Stimulated activated CD4-positive, alpha-beta T cell treated with anti-CD3 and anti-CD28 coated beads, TNF-alpha, amount 100 ng/mL, for 48 hours (primary cell): ENCODE results near the gene NXPE1.
"Not testable (repeated sequence)": the region's sequence is repeated elsewhere in the genome, so short reads cannot be mapped to it uniquely, and the experiment has no call there.

Experiments used
- DNase-seq, 3 donors: peaks; one replicate each; pipeline ENCODE4 v3.0.0-alpha.2; 2020; ENCODE audit warnings: low read depth in 3 of 3

NXPE1 gene

DNA sequence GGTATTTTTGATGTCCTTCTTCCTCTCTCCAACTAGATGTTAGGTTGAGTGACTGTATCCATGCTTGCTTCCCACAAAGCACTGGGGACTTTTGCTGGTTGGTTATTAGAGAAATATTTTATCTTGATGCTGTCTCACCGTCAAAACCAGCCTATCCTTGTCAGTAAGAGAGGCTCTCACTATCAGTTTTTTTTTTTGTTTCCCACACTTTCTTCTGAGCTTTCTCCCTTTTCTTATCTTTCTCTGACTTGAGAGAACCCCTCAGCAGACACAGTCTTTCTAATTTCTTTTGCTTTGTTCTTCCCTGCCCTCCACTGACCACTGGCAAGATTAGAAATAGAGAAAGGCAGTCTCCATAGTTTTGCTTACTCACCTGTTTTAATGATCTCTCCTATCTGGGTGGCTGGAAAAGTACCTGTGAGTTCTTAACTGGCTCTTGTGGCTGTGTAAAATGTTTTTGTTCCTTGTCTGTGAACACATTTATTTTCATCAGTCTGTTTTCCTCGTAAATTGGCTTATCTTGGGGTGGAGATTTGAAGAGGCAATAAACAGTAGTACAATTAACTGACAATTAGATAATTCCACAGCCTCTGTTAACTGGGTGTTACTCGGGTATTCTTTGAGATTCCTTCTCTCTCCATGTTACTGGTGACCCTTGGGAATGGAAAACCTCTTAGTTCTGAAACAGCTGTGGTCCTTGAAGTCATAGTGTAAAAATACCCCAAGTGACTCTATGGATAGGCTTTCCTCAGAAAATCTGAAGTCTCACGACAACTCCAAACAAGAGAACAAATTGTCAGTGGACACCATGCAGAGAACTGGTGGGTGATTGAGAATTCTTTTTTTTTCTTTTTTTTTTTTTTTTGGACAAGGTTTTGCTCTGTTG is at the start of gene NXPE1:
TSS of gene NXPE1 (minus strand) at position 457 of the 886 bp plus-strand sequence. CDS start 8,680 bp downstream, outside the sequence.
- DNase-seq = no peak

DNA sequence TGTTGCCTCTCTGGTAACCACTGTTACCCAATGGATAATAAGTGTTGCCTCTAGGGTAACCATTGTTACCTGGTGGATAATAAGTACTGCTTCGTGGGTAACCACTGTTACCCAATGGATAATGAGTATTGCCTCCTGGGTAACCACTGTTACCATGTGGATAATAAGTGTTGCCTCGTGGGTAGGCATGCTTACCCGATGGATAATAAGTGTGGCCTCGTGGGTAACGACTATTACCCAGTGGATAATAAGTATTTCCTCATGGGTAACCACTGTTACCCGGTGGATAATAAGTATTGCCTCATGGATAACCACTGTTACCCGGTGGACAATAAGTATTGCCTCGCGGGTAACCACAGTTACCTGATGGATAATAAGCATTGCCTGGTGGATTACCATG is 49.7 kb upstream of the NXPE1 start:
- no peak for DNase-seq

DNA sequence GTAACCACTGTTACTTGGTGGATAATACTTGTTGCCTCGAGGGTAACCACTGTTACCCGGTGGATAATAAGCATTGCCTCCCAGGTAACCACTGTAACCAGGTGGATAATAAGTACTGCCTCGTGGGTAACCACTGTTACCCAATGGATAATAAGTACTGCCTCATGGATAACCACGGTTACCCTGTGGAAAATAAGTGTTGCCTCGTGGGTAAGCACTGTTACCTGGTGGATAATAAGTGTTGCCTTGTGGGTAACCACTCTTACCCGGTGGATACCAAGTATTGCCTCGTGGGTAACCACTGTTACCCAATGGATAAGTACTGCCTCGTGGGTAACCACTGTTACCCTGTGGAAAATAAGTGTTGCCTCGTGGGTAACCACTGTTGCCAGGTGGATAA is 48.9 kb upstream of the NXPE1 start:
- DNase-seq = not testable (repeated sequence)

DNA sequence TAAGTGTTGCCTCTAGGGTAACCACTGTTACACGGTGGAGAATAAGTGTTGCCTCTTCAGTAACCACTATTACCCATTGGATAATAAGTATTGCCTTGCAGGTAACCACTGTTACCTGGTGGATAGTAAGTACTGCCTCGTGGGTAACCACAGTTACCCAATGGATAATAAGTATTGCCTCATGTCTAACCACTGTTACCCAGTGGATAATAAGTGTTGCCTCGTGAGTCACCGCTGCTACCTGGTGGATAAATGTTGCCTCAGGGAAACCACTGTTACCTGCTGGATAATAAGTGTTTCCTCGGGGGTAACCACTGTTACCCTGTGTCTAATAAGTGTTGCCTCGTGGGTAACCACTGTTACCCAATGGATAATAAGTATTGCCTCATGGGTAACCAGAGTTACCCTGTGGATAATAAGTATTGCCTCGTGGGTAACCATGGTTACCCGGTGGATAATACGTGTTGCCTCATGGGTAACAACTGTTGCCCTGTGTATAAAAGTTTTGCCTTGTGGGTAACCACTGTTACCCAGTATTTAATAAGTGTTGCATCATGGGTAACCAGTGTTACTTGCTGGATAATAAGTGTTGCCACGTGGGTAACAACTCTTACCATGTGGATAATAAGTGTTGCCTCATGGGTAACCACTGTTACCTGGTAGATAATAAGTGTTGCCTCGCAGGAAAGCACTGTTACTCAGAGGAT is 48.2 kb upstream of the NXPE1 start:
- DNase-seq = no peak

DNA sequence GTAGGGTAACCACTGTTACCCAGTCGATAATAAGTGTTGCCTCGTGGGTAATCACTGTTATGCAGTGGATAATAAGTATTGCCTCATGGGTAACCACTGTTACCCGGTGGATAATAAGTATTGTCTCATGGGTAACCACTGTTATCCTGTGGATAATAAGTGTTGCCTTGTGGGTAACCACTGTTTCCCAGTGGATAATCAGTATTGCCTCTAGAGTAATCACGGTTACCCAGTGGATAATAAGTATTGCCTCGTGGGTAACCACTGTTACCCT is 47.1 kb upstream of the NXPE1 start:
- not testable (repeated sequence) for DNase-seq

DNA sequence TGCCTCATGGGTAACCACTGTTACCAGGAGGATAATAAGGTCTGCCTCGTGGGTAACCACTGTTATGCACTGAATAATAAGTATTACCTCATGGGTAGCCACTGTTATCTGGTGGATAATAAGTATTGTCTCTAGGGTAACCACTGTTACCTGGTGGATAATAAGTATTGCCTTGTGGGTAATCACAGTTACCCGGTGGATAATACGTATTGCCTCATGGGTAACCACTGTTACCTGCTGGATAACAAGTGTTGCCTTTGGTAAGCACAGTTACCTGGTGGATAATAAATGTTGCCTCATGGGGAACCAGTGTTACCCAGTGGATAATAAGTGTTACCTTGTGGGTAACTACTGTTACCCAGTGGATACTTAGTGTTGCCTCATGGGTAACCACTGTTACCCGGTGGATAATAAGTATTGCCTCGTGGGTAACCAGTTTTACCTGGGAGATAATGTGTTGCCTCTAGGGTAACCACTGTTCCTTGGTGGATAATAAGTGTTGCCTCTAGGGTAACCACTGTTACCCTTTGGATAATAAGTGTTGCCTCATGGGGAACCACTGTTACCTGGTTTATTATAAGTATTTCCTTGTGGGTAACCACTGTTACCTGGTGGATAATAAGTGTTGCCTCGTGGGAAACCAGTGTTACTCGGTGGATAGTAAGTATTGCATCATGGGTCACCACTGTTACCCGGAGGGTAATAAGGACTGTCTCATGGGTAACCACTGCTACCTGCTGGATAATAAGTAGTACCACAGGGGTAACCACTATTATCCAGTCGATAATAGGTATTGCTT is 46.5 kb upstream of the NXPE1 start:
- DNase-seq = no peak

DNA sequence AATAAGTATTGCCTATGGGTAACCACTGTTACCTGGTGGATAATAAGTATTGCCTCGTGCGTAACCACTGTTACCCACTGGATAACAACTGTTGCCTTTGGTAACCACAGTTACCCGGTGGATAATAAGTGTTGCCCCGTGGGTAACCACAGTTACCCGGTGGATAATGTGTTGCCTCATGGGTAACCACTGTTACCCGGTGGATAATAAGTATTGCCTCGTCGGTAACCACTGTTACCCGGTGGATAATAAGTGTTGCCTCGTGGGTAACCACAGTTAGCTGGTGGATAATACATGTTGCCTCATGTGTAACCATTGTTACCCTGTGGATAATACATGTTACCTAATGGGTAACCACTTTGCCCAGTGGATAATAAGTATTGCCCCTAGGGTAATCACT is 45.7 kb upstream of the NXPE1 start:
- DNase-seq = no peak

DNA sequence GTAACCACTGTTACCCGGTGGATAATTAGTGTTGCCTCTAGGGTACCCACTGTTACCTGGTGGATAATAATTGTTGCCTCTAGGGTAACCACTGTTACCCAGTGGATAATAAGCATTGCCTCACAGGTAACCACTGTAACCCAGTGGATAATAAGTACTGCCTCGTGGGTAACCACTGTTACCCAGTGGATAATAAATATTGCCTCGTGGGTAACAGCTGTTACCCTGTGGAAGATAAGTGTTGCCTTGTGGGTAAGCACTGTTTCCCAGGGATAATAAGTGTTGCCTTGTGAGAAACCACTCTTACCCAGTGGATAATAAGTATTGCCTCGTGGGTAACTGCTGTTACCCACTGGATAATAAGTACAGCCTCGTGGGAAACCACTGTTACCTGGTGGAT is 45.2 kb upstream of the NXPE1 start:
- no peak for DNase-seq

DNA sequence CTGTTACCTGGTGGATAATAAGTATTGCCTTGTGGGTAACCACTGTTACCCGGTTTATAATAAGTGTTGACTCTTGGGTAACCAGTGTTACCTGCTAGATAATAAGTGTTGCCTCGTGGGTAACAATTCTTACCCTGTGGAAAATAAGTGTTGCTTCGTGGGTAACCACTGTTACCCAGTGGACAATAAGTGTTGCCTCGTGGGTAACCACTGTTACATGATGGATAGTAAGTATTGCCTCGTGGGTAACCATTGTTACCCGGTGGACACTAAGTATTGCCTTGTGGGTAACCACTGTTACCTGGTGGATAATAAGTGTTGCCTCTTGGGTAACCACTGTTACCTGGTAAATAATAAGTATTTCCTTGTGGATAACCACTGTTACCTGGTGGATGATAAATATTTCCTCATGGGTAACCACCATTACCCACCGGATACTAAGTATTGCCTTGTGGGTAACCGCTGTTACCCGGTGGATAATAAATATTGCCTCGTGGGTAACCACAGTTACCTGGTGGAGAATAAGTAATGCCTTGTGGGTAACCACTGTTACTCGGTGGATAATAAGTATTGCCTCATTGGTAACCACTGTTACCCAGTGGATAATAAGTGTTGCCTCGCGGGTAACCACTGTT is 44.6 kb upstream of the NXPE1 start:
- no peak for DNase-seq

DNA sequence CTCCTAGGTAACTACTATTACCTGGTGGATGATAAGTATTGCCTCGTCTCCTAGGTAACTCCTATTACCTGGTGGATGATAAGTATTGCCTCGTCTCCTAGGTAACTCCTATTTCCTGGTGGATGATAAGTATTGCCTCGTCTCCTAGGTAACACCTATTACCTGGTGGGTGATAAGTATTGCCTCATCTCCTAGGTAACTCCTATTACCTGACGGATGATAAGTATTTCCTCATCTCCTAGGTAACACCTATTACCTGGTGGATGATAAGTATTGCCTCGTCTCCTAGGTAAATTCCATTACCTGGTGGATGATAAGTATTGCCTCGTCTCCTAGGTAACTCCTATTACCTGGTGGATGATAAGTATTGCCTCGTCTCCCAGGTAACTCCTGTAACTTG is 43.5 kb upstream of the NXPE1 start:
- not testable (repeated sequence) for DNase-seq

DNA sequence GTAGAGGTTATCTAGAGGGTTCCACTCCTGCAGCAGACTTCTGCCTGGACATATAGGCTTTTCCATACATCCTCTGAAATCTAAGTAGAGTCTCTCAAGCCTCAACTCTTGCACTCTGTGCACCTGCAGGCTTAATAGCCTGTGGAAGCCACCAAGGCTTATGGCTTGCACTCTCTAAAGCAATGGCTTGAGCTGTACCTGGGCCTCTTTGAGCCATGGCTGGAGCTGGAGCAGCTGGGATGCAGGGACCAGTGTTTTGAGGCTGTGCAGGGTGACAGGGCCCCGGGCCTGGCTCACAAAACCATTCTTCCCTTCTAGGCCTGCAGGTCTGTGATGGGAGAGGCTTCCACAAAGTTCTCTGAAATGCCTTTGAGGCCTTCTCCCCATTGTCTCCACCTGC is 38.8 kb upstream of the NXPE1 start:
- no peak for DNase-seq

DNA sequence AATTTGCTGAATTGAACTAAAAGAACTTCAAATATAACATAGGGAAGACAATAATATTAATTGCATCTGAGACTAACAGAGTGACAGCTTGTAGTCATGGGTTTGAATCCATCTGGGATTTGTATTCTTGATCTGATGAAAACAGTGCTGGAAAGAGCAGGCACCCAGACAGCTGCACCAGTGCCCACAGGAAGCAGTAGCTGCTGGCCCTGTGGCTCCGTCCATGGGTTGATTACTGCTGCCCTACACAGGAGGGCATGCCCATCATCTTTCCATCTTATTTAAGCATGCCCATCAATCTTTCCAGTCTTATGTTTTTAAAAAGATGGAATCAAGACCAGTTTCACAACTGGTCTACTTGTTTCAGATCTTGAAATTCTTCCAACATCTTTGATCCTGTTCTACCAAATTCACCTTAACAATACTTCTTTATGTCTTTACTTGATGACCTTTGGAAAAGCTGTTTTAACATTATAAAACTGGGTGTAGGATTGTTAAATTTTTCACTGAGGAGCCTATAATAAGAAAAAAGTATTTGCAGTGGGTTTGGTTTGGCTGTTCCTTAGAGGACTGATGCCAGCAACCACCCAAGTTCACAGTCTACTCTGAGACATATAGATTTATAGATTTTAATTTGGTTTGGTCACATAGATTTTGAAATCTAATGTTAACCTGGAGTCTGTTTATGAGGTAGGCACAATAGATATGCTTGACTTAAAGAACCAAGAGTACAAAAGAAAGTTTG is 36.7 kb upstream of the NXPE1 start:
- DNase-seq = no peak

DNA sequence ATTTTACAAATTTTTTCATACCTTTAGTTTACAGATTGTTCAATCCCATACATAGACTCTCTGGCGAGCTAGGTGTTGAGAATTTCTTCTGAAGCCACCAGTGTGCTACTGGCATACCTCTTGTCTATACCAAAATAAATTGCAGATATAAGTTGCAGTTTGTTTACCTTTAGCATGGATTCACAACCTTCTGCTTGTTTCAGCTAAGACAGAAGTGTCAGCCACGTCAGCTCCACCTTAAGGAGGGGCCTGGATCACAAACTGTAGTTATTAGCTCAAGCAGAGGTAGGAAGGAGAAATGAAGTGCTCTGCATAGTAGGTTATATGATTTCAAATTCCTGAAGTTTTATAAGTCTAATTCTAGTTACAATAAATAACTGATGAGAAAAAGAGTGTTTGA is 35.9 kb upstream of the NXPE1 start, which contains the start of gene NXPE4:
TSS of gene NXPE4 (minus strand) at position 216 of the 400 bp plus-strand sequence. CDS start 1,027 bp downstream, outside the sequence.
- no peak for DNase-seq

DNA sequence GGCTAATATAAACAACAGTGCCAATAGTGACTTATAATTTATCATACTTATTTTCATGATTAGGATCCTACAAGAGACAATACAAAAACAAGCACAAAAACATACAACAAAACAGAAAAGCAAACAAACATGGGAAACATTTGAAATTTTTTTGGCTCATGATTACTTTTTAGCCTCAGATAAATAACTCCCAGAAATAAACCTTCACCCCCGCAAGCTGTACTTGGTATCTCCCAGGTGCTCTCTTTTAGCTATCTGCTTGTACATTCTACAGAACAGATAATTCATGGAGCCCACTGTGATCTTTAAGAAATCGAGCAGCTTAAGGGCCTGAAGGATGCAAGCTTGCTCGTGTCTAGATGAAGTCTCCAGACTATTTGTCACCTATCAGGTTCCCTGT is 35.0 kb upstream of the NXPE1 start:
- no peak for DNase-seq

DNA sequence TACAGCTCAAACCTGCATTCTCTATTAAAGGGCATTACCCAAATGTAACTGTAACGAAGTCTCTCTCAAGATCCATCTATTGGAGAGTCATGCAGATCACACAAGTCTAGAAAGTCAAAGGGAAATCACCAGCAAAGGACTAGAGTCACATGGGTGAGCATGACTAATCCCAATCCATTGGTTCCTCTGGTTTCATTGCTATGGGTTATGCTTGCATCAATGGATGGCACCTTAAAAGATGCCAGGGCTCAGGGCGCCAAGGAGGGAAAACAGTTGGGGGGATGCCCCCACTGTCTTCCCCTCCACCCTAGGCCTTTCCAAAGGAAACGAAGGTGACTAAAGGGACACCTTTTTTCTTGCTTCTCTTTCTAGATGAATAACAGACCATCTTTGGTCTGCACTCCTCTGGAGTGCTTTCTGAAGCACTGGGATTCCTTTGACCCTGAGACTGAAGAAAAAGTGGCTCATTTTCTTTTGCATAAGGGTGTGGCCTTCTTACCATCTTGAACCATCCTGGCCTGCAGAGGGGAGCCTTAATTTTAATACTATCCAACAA is 27.8 kb upstream of the NXPE1 start:
- DNase-seq = no peak

DNA sequence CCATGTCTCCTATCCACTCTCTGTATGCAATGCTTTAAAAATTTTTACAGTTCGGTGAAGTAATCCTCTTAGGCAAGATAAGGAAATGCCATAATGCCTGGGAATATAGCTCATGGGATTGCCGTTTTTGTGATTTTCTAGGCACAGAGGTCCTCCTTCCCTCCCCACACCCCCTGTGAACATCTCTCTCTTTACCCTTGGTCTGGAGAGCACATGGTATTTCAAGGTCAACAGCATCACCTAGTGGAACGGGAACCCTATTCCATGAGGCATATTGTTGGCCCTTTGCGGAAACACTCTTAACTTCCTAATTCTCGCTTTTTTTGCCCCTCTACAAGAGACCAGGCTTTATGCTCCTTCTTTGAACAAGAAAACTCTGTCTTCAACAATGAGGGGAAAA is 27.1 kb upstream of the NXPE1 start:
- no peak for DNase-seq

DNA sequence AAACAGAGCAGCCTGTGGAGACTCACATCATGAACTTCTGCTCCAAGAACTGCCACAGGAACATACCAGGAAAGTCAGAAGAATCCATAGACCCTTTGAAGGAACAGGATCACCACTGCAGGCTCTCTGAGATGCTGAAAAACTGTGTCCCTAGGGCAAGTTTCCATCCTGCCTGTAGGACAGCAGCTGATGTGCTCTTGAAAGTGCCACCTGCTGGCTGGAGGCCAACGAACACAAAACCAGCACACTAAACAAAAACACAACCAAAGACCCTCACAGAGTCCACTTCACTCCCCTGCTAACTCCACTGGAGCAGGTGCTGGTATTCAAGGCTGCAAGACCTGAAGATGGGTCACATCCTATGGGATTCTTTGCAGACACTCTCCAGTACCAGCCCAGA is 12.0 kb upstream of the NXPE1 start:
- no peak for DNase-seq

DNA sequence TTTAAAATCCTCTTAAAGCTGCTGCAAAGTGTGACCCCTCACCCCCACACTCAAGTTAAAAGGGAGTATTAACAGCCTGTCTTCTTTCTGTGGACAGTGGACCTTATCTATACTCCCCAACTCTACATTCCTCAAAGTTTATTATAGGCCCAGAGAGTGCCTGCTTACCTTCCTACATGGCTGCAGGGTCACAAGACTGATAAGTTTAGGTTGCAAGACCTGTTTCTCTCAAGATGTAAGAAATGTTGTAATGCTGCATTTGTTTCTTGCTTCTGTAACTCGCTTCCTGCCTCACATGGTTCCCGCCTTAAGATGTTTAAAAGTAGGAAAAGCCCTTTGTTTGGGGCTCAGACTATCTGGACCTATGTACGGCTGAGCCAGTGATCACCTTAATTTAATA is 10.1 kb upstream of the NXPE1 start:
- DNase-seq = no peak

DNA sequence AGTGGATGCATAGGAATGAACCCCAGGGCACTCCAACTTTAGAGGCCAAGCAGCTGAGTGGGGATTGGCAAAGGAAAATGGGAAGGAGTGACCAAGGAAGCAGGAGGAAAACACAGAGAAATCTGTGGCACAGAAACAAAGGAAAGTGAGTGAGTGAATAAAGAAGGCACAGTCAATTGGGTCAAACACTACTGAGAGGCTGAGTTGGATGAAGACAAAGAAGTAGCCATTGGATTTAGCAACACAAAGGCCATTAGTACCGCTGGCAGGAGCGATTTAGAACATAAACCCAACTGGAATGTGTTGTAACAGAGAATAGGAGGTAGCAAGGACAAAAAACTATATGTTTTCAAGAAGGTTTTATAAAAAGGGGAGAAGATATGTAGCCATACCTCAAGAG is 6.6 kb upstream of the NXPE1 start:
- no peak for DNase-seq

DNA sequence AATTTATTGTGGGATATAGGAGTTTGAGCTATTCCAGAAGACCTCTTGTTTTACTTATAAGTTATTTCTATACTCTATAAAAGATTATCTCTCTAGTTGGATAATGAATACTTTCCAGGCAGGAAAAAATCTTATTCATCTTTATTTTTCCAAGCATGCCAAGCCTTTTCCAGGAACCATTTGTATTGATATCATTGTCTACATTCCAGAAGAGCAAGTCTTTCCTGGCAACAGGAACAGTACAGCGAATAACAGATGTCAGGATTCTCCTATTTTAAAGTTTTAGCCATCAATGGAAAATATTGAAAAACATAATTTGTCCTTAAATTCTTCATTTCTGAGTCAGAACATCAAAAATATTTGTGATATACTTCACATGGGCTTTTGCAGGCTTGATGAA is 5.2 kb upstream of the NXPE1 start:
- no peak for DNase-seq

DNA sequence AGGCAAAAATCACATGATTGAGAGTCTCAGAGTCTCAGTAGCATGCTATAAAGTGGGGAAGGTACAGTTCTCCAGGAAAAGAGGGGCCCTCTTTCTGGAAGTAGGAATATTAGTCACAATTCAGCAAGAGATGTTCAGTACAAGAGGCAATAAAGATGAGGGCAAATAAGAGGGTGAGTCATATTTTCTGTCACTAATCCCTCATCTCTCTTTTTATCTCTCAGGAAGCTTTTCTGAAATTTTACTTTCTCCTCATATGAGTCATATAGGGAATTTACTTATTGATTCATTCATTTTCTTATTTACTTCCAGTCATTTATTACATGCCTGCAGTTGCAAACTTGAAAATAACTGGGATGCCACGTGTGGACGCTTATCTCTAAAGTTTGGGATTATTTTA is 3.4 kb upstream of the NXPE1 start:
- no peak for DNase-seq
